Body of pancreas (tissue), 4 donors: ENCODE data around the gene BRAF. TPM values are rescaled to one million over a fixed set of nuclear protein-coding genes. Genes with fewer than 3 reads are reported as not detected.
A peak's percentile ranks its signal among the peaks of the same experiment; 100 is the strongest.

Experiments used
- ATAC-seq: fragments of 150-250 bp; one replicate; pipeline ENCODE4 v1.9.1; 2016
- DNase-seq, 4 donors: peaks; one replicate each; pipeline ENCODE4 v3.0.0-alpha.2; 2019
- H3K27ac ChIP-seq, 4 donors: fragments of 200-600 bp; sonication (generic); 1 replicate in 3 of 4; 2 replicates in 1 of 4; pipeline versions ENCODE4 v1.5.1 to v1.6.1; 2016 to 2019; ENCODE audit warnings: mild to moderate bottlenecking in 1 of 4, mixed read lengths in 1 of 4, moderate library complexity in 1 of 4
- H3K27me3 ChIP-seq, 2 donors: fragments of 200-600 bp; sonication (generic); one replicate each; pipeline ENCODE4 v1.6.0; 2016; ENCODE audit warnings: mild to moderate bottlenecking in 1 of 2
- H3K36me3 ChIP-seq, 2 donors: fragments of 200-600 bp; sonication (generic); replicated peaks in 1 of 2; 2 replicates each; pipeline ENCODE4 v1.5.1; 2016; ENCODE audit warnings: low read depth in 2 of 2; ENCODE audit not compliant: insufficient read depth in 1 of 2
- H3K4me1 ChIP-seq: fragments of 200-600 bp; sonication (generic); one replicate; pipeline ENCODE4 v1.6.0; 2016
- H3K4me3 ChIP-seq, 2 donors: fragments of 200-600 bp; sonication (generic); 1 replicate in 1 of 2; 2 replicates in 1 of 2; pipeline ENCODE4 v1.5.1; 2016 to 2019
- H3K9me3 ChIP-seq, 3 donors: fragments of 200-600 bp; sonication (generic); 1 replicate in 2 of 3; 2 replicates in 1 of 3; pipeline ENCODE4 v1.5.1; 2016
- POLR2A ChIP-seq, 3 donors: fragments of 450-650 bp; IDR thresholded peaks; one replicate each; pipeline ENCODE4 v1.6.1; 2016; ENCODE audit warnings: antibody characterized with exemption in 3 of 3, mild to moderate bottlenecking in 2 of 3
- WGBS, 2 donors: methylation state at CpG; one replicate each; pipeline ENCODE4 v1.1.5; 2017; 5-methylcytosine and 5-hydroxymethylcytosine counted together
- intact Hi-C: fragments of 100-400 bp; cut with DNase I; formaldehyde crosslinking; loops from one replicate; pipeline ENCODE4 v1.15.1; 2023
- total RNA-seq, 2 donors: library from RNA; depleted of rRNA; stranded (reverse); fragments of >200 nt; gene quantifications; one replicate each; pipeline ENCODE4 v1.1.0, GENCODE V29; 2016
- TF ChIP-seq, protein P1 (sequence below), 7 experiments: fragments of 450-650 bp in 4 of 7; fragments of 200-600 bp in 3 of 7; sonication (generic) in 3 of 7; IDR thresholded peaks; one replicate each; pipeline ENCODE4 v1.5.1; 2016 to 2019; ENCODE audit warnings: antibody characterized with exemption in 7 of 7

BRAF gene
- total RNA-seq, 2 donors from 2014 or later: 41.9 to 51.1 TPM

DNA sequence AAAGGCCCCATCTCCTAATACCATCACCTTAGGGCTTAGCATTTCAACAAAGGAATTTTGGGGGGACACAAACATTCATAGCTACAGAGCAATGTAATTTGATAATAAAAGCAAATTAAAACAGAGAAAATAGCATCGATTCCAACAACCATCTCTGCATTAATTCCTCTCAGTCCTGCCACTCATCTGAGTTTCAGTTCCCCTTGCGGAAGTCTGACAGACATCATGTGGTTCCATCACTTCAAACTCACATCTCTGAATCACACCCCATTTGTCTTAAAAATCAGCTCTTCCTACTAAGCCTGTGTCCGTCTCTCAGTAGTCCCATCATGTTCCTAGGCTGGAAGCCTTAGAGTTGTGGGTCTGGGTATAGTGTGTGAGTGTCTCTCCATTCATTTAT lies 248.4 kb downstream of the BRAF start:
- H3K27me3 ChIP-seq: no peaks in the 10 kb centered on the region
- intact Hi-C loops: no loop called here
- DNase-seq: no peak
- peaks cover 25% of the 10 kb centered on the region for H3K4me1 ChIP-seq
- TF ChIP-seq POLR2A (IDR thresholded peaks at IDR 0.05): no peak
- TF ChIP-seq, protein P1, sequence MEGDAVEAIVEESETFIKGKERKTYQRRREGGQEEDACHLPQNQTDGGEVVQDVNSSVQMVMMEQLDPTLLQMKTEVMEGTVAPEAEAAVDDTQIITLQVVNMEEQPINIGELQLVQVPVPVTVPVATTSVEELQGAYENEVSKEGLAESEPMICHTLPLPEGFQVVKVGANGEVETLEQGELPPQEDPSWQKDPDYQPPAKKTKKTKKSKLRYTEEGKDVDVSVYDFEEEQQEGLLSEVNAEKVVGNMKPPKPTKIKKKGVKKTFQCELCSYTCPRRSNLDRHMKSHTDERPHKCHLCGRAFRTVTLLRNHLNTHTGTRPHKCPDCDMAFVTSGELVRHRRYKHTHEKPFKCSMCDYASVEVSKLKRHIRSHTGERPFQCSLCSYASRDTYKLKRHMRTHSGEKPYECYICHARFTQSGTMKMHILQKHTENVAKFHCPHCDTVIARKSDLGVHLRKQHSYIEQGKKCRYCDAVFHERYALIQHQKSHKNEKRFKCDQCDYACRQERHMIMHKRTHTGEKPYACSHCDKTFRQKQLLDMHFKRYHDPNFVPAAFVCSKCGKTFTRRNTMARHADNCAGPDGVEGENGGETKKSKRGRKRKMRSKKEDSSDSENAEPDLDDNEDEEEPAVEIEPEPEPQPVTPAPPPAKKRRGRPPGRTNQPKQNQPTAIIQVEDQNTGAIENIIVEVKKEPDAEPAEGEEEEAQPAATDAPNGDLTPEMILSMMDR (IDR thresholded peaks at IDR 0.05): no peak
- no peak overlapping the region for H3K27ac ChIP-seq
- no peak overlapping the region for H3K4me3 ChIP-seq
- no peak for ATAC-seq
- 76 to 82% methylated on average over 3 of the region's 3 CpGs for WGBS, 2 donors
- H3K36me3 ChIP-seq: peaks cover 0 to 3% of the 10 kb centered on the region in 2 donors
- H3K9me3 ChIP-seq: no peaks in the 10 kb centered on the region

DNA sequence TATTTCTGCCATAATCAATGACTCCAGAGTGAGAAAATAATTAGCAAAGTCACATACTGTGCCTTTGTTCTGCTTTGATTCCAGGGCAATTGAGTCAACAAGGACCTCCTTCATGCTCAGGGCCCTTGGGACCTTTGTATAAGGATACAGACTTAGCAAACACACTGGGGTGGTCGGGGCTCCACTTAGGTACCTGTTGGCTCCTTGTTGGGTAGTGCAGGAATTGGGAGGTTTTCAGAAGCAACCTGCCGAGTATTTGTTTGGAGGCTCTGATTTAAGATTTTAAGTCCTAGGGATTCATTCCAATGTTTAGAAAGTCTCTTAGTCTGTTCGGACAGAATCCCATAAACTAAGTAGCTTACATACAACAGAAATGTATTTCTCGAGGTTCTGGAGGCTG lies 249.0 kb downstream of the BRAF start:
- Histone ChIP-seq H3K4me1 (peaks cover 25% of the 10 kb centered on the region), H3K36me3 (peaks cover 0 to 1% of the 10 kb centered on the region in 2 donors), H3K9me3 (no peaks in the 10 kb centered on the region), H3K27me3 (no peaks in the 10 kb centered on the region), H3K4me3 (no peak overlapping the region), H3K27ac (no peak overlapping the region)
- DNase-seq (no peak), ATAC-seq (no peak)
- TF ChIP-seq POLR2A (IDR thresholded peaks at IDR 0.05): no peak
- TF ChIP-seq, protein P1 (IDR thresholded peaks at IDR 0.05): no peak
- intact Hi-C loops: no loop called here
- 81 to 89% methylated on average over 4 of the region's 4 CpGs for WGBS, 2 donors

DNA sequence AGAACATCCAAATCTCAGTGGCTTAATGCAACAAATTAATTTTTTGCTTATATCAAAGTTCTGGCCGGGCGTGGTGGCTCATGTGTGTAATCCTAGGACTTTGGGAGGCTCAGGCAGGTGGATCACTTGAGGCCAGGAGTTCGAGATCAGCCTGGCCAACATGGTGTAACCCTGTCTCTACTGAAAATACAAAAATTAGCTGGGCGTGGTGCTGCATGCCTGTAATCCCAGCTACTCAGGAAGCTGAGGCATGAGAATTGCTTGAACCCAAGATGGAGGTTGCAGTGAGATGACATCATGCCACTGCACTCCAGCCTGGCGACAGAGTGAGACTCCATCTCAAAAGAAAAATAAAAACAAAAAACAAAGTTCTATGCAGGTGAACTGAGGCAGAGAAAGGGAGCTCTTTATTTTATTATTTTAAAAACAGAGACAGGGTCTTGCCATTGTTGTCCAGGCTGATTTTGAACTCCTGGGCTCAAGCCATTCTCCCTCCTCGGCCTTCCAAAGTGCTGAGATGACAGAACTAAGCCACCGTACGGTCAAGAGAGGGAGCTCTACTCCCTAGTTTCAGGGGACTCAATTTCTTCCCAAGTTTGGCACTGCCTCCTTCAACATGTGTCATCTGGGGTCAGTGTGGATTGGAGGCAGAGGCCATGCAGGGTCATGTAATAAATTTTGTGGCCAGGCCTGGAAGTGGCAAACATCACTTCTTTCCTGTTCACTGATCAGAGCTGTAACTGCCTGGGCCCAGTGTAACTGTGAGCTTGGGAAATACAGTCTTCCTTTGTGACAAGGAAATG lies 249.6 kb downstream of the BRAF start:
- intact Hi-C loops: no loop called here
- Histone ChIP-seq H3K4me1 (peaks cover 25% of the 10 kb centered on the region), H3K27me3 (no peaks in the 10 kb centered on the region), H3K9me3 (no peaks in the 10 kb centered on the region), H3K4me3 (no peak overlapping the region), H3K36me3 (no peaks in the 10 kb centered on the region), H3K27ac (no peak overlapping the region)
- no peak for ATAC-seq
- TF ChIP-seq POLR2A (IDR thresholded peaks at IDR 0.05): no peak
- TF ChIP-seq, protein P1 (IDR thresholded peaks at IDR 0.05): peak in 5 of 7 experiments; percentile 5 to 35 (median 21)
- DNase-seq: peak in 3 of 4 donors; percentile 19 to 49 (median 22)
- 66 to 72% methylated on average over 8 of the region's 8 CpGs for WGBS, 2 donors

DNA sequence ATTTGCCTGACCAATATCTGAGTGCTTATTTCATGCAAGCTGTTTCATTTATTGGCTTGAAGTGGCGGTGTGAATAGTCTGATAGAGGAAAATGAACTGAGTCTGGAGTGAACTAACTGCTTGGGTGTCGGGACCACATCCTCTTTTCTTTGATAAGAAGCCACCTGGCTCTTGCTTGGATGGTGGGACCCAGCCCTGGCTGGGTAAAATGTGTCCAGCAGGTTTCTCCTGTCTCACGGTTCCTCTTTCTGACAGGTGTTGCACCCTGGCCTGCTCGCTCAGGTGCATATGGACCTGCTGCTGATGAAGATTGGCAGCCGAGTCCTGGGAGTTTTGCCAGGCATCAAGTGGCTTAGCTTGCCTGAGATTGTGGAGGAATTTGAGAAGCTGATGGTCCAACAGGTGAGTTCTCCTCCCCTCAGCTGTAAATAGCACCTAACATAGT lies 250.4 kb downstream of the BRAF start:
- no peaks in the 10 kb centered on the region for H3K27me3 ChIP-seq
- peak; percentile 31 to 60 (median 48) for DNase-seq
- H3K4me3 ChIP-seq: no peak overlapping the region
- H3K4me1 ChIP-seq: peaks cover 25% of the 10 kb centered on the region
- 33 to 45% methylated on average over 4 to 5 of the region's 5 CpGs for WGBS, 2 donors
- intact Hi-C loops: no loop called here
- H3K27ac ChIP-seq: peak overlapping the region in 3 of 4 donors; percentile 64 to 89 (median 88)
- H3K9me3 ChIP-seq: no peaks in the 10 kb centered on the region
- ATAC-seq: no peak
- H3K36me3 ChIP-seq: no peaks in the 10 kb centered on the region
- no peak for TF ChIP-seq POLR2A (IDR thresholded peaks at IDR 0.05)
- TF ChIP-seq, protein P1 (IDR thresholded peaks at IDR 0.05): no peak
